Liver (tissue), 9 donors: ENCODE results near the gene DNM3. TPM values are rescaled to one million over a fixed set of nuclear protein-coding genes. Genes with fewer than 3 reads are reported as not detected.

Source experiments
- DNase-seq: peaks from one replicate; pipeline ENCODE4 v3.0.0-alpha.2; 2017; ENCODE audit warnings: low spot score
- H3K27ac ChIP-seq, 2 donors: one replicate each; pipeline ENCODE4 v1.7.0; 2013; ENCODE audit warnings: inconsistent platforms in 2 of 2, low read length in 2 of 2, control low read depth in 1 of 2, low read depth in 1 of 2, mild to moderate bottlenecking in 1 of 2
- H3K27me3 ChIP-seq, 4 donors: one replicate each; pipeline versions ENCODE4 v1.6.1 to v1.7.0; 2013; ENCODE audit warnings: low read length in 3 of 4, inconsistent platforms in 1 of 4, mild to moderate bottlenecking in 1 of 4, moderate library complexity in 1 of 4; ENCODE audit not compliant: control insufficient read depth in 4 of 4, insufficient read depth in 4 of 4
- H3K36me3 ChIP-seq, 4 donors: one replicate each; pipeline versions ENCODE4 v1.6.1 to v1.7.0; 2013; ENCODE audit warnings: low read length in 3 of 4, mild to moderate bottlenecking in 3 of 4, low read depth in 1 of 4, moderate library complexity in 1 of 4; ENCODE audit not compliant: control insufficient read depth in 4 of 4, insufficient read depth in 3 of 4
- H3K4me1 ChIP-seq, 4 donors: one replicate each; pipeline versions ENCODE4 v1.6.1 to v1.7.0; 2013; ENCODE audit warnings: low read length in 3 of 4, mild to moderate bottlenecking in 3 of 4, moderate library complexity in 1 of 4; ENCODE audit not compliant: control insufficient read depth in 4 of 4, insufficient read depth in 4 of 4
- H3K4me3 ChIP-seq, 3 donors: one replicate each; pipeline versions ENCODE4 v1.6.1 to v1.7.0; 2013; ENCODE audit warnings: low read length in 3 of 3, control low read depth in 1 of 3, low read depth in 1 of 3, mild to moderate bottlenecking in 1 of 3
- H3K9ac ChIP-seq, 2 donors: one replicate each; pipeline ENCODE4 v1.7.0; 2013; ENCODE audit warnings: low read length in 2 of 2, mild to moderate bottlenecking in 2 of 2, moderate library complexity in 2 of 2, control low read depth in 1 of 2, low read depth in 1 of 2
- H3K9me3 ChIP-seq, 4 donors: one replicate each; pipeline versions ENCODE4 v1.6.1 to v1.7.0; 2013; ENCODE audit warnings: low read length in 3 of 4; ENCODE audit not compliant: control insufficient read depth in 4 of 4
- EGR1 ChIP-seq, 2 donors: IDR thresholded peaks; 2 replicates each; pipeline ENCODE4 v1.6.1; 2016 to 2018; ENCODE audit warnings: antibody characterized with exemption in 2 of 2, low read depth in 2 of 2
- FOXA2 ChIP-seq: IDR thresholded peaks from 2 replicates; pipeline ENCODE4 v1.6.1; 2016; ENCODE audit warnings: antibody characterized with exemption
- GABPA ChIP-seq, 2 donors: IDR thresholded peaks in 1 of 2; conservative IDR thresholded peaks in 1 of 2; 2 replicates each; pipeline ENCODE4 v1.6.1; 2016; ENCODE audit warnings: antibody characterized with exemption in 2 of 2, mild to moderate bottlenecking in 1 of 2, moderate library complexity in 1 of 2
- NR2F2 ChIP-seq: IDR thresholded peaks from 2 replicates; pipeline ENCODE4 v1.6.1; 2016; ENCODE audit warnings: antibody characterized with exemption
- RAD21 ChIP-seq, 2 donors: IDR thresholded peaks; 2 replicates each; pipeline ENCODE4 v1.6.1; 2016; ENCODE audit warnings: antibody characterized with exemption in 2 of 2, mild to moderate bottlenecking in 2 of 2
- TAF1 ChIP-seq: conservative IDR thresholded peaks from 2 replicates; pipeline ENCODE4 v1.6.1; 2016; ENCODE audit warnings: antibody characterized with exemption, mild to moderate bottlenecking
- WGBS: extraction: QIAGEN DNeasy Blood & Tissue Kit; methylation state at CpG from one replicate; pipeline ENCODE4 v1.1.7; 2013; 5-methylcytosine and 5-hydroxymethylcytosine counted together
- polyA plus RNA-seq, 2 donors: library from polyadenylated mRNA; stranded (reverse) in 1 of 2; unstranded in 1 of 2; fragments of 200-250 nt in 1 of 2; fragments of >200 nt in 1 of 2; fragmentation: Nextera tagmentation in 1 of 2; extraction: Ambion mirVana in 1 of 2; gene quantifications; one replicate each; pipeline versions ENCODE4 v1.2.1 to v1.2.3, GENCODE V29; 2013 to 2015
- total RNA-seq, 2 donors: library from RNA; depleted of rRNA; stranded (reverse); fragments of >200 nt; gene quantifications; one replicate each; pipeline ENCODE4 v1.2.3, GENCODE V29; 2014
- TF ChIP-seq, protein P1 (sequence below): IDR thresholded peaks from 2 replicates; pipeline ENCODE4 v1.6.1; 2016; ENCODE audit warnings: antibody characterized with exemption, mild to moderate bottlenecking
- TF ChIP-seq, protein P2 (sequence below): fragments of 150-350 bp; IDR thresholded peaks from 2 replicates; pipeline ENCODE4 v1.5.1; 2017; ENCODE audit warnings: improper control_type of control experiment, low read depth, low read length; ENCODE audit not compliant: missing input control
- TF ChIP-seq, protein P3 (sequence below): IDR thresholded peaks from 2 replicates; pipeline ENCODE4 v1.6.1; 2016; ENCODE audit warnings: antibody characterized with exemption
- donor health status: healthy.
- donor health status: healthy.
- donor health status: healthy.
- donor health status: healthy.
- donor health status: healthy.

DNM3 gene
- total and polyA plus RNA-seq, 4 donors = 0.08 to 3.2 (median 1.0) TPM

DNA sequence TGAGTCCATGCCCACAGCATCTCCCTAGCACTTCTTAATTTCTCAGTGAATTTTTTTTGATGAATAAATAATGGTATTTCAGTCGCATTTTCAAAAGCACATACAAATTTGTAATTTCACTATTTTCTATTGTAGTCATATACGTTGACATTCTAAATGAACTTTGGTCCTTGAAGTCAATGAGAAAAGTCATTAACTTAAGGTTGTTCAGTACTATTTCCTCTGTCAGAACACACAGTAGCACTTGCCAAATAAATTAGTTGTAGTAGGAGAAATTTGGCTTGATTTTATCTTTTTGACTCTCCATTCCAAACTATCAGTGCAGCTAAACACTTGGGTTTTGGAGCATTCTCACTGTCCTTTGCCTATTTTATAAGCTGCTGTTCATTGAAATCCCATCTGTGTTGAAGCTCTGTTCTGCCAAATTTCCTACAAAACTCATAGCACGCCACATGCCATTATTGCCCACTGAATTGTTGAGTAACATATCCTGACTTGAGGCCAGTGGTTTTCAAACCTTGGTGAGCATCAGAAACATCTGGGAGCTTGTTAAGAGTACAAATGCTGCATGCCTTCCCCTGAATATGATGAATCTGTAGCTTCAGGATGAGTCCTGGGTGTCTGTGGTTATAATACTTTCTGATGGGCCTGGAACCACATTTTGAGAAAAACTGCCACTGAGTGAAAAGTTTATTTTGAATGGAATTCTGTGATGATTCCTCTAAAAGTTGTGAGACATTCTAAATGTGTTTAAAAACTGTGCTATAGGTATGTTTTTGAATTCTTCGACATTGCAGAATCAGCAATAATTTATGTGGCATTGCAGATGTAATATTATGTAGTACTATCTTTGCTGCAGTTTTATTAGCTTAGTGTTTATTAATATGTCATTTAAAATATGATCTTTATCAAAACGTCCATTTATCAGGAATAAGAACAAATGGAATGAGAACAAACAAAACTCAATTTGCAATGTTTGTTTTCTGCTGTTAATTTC, 78.9 kb downstream of the DNM3 start:
- DNase-seq = no peak
- 82% methylated on average over 5 of the region's 5 CpGs for WGBS
- H3K4me3 ChIP-seq = no peak overlapping the region
- no peak overlapping the region for H3K27ac ChIP-seq
- no peaks in the 10 kb centered on the region for H3K36me3 ChIP-seq
- TF ChIP-seq GABPA (IDR thresholded peaks at IDR 0.05 in 1 of 2, conservative IDR thresholded peaks at IDR 0.05 in 1 of 2) = no peak
- TF ChIP-seq, protein P1, sequence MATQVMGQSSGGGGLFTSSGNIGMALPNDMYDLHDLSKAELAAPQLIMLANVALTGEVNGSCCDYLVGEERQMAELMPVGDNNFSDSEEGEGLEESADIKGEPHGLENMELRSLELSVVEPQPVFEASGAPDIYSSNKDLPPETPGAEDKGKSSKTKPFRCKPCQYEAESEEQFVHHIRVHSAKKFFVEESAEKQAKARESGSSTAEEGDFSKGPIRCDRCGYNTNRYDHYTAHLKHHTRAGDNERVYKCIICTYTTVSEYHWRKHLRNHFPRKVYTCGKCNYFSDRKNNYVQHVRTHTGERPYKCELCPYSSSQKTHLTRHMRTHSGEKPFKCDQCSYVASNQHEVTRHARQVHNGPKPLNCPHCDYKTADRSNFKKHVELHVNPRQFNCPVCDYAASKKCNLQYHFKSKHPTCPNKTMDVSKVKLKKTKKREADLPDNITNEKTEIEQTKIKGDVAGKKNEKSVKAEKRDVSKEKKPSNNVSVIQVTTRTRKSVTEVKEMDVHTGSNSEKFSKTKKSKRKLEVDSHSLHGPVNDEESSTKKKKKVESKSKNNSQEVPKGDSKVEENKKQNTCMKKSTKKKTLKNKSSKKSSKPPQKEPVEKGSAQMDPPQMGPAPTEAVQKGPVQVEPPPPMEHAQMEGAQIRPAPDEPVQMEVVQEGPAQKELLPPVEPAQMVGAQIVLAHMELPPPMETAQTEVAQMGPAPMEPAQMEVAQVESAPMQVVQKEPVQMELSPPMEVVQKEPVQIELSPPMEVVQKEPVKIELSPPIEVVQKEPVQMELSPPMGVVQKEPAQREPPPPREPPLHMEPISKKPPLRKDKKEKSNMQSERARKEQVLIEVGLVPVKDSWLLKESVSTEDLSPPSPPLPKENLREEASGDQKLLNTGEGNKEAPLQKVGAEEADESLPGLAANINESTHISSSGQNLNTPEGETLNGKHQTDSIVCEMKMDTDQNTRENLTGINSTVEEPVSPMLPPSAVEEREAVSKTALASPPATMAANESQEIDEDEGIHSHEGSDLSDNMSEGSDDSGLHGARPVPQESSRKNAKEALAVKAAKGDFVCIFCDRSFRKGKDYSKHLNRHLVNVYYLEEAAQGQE = no peak
- TF ChIP-seq NR2F2 = no peak
- no peak for TF ChIP-seq EGR1 (IDR thresholded peaks at IDR 0.05; ENCODE audit: low read depth in 2 of 2)
- no peak for TF ChIP-seq RAD21 (IDR thresholded peaks at IDR 0.05)
- no peak for TF ChIP-seq FOXA2
- no peaks in the 10 kb centered on the region for H3K9me3 ChIP-seq
- H3K4me1 ChIP-seq = no peaks in the 10 kb centered on the region
- H3K27me3 ChIP-seq = no peaks in the 10 kb centered on the region
- no peak overlapping the region for H3K9ac ChIP-seq

DNA sequence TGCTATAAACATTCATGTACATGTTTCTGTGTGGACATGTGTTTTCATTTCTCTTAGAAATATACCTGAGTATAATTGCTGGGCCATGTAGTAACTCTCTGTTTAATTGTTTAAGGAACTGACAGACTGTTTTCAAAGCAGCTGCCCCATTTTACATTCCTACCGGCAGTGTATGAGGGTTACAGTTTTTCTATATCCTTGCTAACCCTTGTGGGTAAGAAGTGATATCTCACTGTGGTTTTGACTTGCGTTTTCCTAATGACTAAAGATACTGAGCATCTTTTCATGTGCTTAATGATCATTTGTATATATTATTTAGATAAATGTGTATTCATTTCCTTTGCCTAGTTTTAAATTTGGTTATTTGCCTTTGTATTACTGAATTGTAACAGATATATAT, 81.7 kb downstream of the DNM3 start:
- TF ChIP-seq RAD21 (IDR thresholded peaks at IDR 0.05) (no peak), EGR1 (IDR thresholded peaks at IDR 0.05; ENCODE audit: low read depth in 2 of 2) (no peak)
- TF ChIP-seq, protein P2, sequence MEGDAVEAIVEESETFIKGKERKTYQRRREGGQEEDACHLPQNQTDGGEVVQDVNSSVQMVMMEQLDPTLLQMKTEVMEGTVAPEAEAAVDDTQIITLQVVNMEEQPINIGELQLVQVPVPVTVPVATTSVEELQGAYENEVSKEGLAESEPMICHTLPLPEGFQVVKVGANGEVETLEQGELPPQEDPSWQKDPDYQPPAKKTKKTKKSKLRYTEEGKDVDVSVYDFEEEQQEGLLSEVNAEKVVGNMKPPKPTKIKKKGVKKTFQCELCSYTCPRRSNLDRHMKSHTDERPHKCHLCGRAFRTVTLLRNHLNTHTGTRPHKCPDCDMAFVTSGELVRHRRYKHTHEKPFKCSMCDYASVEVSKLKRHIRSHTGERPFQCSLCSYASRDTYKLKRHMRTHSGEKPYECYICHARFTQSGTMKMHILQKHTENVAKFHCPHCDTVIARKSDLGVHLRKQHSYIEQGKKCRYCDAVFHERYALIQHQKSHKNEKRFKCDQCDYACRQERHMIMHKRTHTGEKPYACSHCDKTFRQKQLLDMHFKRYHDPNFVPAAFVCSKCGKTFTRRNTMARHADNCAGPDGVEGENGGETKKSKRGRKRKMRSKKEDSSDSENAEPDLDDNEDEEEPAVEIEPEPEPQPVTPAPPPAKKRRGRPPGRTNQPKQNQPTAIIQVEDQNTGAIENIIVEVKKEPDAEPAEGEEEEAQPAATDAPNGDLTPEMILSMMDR = no peak
- no peaks in the 10 kb centered on the region for H3K9me3 ChIP-seq
- no peak overlapping the region for H3K27ac ChIP-seq
- no peak overlapping the region for H3K9ac ChIP-seq
- H3K4me1 ChIP-seq = no peaks in the 10 kb centered on the region
- no peak for DNase-seq
- no peaks in the 10 kb centered on the region for H3K36me3 ChIP-seq
- H3K27me3 ChIP-seq = no peaks in the 10 kb centered on the region
- no peak overlapping the region for H3K4me3 ChIP-seq
- WGBS = 79% methylated on average over 2 of the region's 2 CpGs

DNA sequence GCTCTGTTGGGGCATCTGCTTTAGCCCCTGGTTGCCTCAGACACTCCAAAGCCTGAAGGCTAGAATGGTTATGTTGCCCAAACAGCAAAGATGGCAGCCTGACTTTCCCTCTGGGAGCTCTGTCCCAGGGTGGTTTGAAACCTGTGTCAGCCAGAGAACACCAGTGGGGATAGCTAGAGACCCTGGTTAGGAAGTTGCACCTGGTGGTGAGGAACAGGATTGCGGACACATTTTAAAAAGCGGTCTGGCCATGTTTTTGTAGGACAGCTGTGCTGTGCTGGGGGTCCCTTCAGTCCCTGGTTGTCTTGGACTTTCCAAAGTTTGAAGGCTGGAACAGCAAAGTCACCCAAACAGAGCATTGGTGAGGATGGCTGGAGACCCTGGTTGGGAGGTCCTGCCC, 87.8 kb downstream of the DNM3 start:
- H3K4me1 ChIP-seq = no peaks in the 10 kb centered on the region
- no peak overlapping the region for H3K27ac ChIP-seq
- over 99% methylated on average over 2 of the region's 2 CpGs for WGBS

More for the DNA sequence above, 87.8 kb downstream of the DNM3 start:
- Histone ChIP-seq H3K9me3 (no peaks in the 10 kb centered on the region), H3K9ac (no peak overlapping the region), H3K27me3 (no peaks in the 10 kb centered on the region), H3K36me3 (no peaks in the 10 kb centered on the region), H3K4me3 (no peak overlapping the region)
- no peak for DNase-seq
- no peak for TF ChIP-seq RAD21 (IDR thresholded peaks at IDR 0.05)
- TF ChIP-seq, protein P3, sequence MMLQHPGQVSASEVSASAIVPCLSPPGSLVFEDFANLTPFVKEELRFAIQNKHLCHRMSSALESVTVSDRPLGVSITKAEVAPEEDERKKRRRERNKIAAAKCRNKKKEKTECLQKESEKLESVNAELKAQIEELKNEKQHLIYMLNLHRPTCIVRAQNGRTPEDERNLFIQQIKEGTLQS = no peak
- no peak for TF ChIP-seq FOXA2
- no peak for TF ChIP-seq GABPA (IDR thresholded peaks at IDR 0.05 in 1 of 2, conservative IDR thresholded peaks at IDR 0.05 in 1 of 2)
- no peak for TF ChIP-seq TAF1
